ENCODE measurements around the gene HMCN2.
A peak's percentile ranks its signal among the peaks of the same experiment; 100 is the strongest.
"Not testable (repeated sequence)": the region's sequence is repeated elsewhere in the genome, so short reads cannot be mapped to it uniquely, and the experiment has no call there.

The HMCN2 gene

DNA sequence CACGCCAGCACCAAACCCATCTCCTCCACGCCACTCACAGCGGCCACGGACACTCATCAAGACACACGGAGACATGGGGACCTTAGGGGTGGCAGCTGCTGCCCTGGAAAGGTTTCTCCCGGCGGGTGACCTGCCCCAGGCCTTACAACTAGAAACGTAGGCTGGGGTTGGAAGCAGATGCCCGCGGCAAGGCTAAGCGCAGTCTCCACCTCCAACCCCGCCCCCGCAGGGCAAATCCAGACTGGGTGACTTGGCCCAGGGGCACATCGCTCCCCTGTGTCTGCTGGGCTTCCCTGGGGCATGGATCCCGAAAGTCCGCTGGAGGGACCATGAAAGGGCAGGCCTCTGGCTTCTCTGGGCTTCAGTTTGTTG, 167.2 kb downstream of the HMCN2 start:
- DNase-seq (ENCODE audit: low spot score), result no peak

DNA sequence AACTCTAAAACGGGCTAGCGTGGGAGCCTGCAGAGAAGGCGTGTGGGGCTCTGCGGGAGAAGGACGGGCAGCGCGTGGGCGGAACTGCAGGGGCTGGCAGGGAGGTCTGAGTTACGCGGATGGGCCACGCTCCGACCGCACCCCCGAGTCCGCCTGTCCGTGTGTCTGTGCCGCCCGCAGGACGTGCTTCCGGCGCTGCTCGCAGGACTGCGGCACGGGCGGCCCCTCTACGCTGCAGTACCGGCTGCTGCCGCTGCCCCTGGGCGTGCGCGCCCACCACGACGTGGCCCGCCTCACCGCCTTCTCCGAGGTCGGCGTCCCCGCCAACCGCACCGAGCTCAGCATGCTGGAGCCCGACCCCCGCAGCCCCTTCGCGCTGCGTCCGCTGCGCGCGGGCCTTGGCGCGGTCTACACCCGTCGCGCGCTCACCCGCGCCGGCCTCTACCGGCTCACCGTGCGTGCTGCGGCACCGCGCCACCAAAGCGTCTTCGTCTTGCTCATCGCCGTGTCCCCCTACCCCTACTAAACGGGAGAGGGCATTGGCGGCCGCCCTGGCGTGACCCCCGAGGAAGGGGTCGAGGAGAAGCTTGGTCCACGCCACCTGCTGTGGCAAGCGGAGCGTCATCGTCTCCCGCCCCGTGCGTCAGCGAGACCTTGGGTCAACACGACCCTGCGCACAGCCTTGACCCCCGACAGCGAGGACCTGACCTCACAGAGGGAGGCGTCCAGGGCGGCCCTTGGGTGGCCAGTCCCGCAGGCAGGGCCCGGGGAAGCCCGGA, 167.8 kb downstream of the HMCN2 start:
- peak; percentile 91 for DNase-seq (ENCODE audit: low spot score)

DNA sequence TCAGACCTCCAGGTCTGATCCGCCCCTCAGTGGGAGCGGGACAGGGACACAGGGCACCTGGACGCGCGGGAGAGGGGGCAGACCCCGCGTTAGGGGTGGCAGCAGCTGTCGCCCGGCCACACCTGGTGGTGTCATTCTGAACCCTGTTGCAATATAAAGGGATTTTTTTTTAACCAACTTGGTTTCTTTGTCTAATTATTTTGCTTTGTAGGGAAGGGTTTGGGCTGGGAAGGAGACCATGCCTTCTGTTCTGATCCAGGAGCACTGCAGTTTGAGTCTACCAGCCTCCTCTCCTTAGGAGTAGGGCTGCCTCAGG, 168.3 kb downstream of the HMCN2 start:
- DNase-seq (ENCODE audit: low spot score), result no peak

GRCh38 chr9:130434656-130435055, 169.1 kb downstream of the HMCN2 start:
- DNase-seq (ENCODE audit: low spot score), result not testable (repeated sequence)

- DNase-seq (ENCODE audit: low spot score), result no peak
Measured at GRCh38 chr9:130437011-130437789, 171.6 kb downstream of the HMCN2 start.

GRCh38 chr9:130438382-130438981, 172.9 kb downstream of the HMCN2 start:
- no peak for DNase-seq (ENCODE audit: low spot score)

DNA sequence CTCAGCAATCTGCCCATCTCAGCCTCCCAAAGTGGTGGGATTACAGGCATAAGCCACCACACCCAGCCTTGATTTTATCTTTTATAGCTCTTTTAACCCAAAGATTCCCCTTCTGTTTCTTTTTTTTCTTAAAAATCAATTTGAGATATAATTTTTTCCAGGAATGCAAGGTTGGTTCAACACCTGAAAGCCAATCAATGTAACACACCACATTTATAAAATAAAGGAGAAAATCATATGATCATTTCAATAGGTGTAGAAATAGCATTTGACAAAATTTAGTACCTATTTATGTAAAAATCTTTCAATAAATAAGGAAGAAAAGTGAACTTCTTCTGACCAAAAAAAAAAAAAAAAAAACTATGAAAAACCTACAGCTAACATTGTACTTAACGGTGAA, 175.5 kb downstream of the HMCN2 start:
- no peak for DNase-seq (ENCODE audit: low spot score)

- DNase-seq (ENCODE audit: low spot score), result no peak
Measured at GRCh38 chr9:130442746-130443455, 177.3 kb downstream of the HMCN2 start.

GRCh38 chr9:130443456-130443801, 177.9 kb downstream of the HMCN2 start:
- DNase-seq (ENCODE audit: low spot score), result no peak

DNA sequence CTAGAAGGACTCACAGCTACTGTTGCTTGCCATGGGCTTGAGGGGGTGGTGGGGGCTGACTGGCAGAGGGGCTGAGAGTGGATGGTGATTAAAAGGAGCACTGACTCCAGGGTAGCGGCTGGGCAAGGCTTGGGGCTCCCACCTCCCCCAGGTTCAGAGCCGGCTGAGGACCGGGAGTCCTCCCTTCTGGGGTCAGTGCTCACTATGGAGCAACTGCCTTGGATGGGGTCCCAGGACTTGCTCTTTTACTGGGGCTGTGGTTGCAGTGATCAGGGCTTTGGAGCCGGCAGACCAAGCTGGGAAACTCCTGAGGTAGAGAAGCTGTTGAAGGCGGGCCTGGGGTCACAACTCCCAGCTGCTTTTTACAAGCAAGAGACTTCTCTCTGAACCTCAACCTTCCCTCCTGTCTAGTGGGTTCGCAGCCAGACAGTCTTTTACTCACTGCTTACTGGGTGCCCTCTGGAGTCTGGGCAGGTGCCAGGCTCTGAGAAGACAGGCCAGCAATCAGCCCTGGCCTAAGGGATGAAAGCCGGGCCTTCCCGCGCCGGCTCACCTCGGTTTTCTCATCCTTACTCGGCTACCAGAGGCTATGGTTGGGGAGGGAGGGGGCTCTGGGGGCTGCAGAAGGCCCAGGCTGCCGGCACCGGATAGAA, 178.4 kb downstream of the HMCN2 start:
- no peak for DNase-seq (ENCODE audit: low spot score)

DNA sequence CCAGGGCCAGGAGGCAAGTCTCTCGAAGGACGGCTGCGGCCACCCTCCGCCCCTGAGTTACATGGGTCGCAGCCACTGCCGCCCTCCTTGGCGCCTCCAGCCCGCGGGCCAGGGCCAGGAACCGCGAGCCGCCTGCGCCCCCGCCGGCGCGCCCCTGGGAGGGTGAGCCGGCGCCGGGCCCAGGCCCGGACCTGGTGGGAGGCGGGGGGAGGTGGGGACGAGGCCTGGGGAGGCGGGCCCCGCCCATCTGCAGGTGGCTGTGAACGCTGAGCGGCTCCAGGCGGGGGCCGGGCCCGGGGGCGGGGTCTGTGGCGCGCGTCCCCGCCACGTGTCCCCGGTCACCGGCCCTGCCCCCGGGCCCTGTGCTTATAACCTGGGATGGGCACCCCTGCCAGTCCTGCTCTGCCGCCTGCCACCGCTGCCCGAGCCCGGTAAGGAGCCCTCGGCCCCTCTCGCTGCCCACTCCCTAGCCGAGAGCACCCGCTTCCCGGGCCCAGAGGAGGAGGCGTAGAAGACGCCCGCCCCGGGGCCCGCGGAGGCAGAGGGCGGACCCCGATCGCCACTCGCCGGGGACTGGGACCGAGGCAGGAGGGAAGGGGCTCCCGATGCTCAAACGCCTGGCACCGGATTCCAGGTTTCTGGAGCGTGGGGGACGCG, 179.1 kb downstream of the HMCN2 start, which contains the start of gene ASS1:
TSS of gene ASS1 (plus strand) at position 397 of the 657 bp plus-strand sequence. CDS start 7,268 bp downstream, outside the sequence.
- peak; percentile 88 for DNase-seq (ENCODE audit: low spot score)

DNA sequence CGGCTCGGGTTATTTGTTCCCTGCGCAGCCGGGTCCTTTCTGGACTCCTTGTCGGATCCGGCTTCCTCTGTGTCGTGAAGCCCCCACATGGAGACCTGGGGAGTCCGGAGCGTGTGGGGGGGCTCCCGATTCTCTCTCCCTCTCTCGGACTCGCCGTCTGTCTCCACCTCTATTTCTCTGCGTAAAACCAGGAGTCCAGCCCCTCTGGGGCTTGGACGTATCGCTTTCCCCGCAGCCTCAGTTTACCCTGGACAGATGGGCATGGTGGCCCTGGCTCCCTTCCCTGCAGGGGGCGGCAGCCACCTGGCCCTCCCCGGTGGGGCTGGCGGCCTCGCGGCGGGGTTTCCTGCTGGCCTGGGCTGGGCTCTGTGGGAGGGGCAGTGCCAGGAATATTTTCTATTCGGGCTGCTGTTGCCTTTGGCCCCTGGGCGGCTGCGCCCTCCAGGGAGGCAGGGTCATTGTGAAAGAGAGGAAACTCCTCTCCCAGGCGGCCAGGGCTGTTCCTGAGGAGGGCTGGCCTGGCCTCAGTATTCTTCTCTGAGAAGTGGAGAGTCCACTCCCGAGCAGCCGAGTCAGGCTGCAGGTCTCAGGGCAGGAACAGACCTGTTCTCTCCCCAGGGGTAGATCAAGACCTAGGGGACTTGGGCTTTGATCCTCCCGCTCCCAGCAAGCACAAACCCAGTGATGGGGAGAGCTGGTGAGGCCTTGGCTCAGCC, 179.9 kb downstream of the HMCN2 start:
- peak; percentile 89 for DNase-seq (ENCODE audit: low spot score)

DNA sequence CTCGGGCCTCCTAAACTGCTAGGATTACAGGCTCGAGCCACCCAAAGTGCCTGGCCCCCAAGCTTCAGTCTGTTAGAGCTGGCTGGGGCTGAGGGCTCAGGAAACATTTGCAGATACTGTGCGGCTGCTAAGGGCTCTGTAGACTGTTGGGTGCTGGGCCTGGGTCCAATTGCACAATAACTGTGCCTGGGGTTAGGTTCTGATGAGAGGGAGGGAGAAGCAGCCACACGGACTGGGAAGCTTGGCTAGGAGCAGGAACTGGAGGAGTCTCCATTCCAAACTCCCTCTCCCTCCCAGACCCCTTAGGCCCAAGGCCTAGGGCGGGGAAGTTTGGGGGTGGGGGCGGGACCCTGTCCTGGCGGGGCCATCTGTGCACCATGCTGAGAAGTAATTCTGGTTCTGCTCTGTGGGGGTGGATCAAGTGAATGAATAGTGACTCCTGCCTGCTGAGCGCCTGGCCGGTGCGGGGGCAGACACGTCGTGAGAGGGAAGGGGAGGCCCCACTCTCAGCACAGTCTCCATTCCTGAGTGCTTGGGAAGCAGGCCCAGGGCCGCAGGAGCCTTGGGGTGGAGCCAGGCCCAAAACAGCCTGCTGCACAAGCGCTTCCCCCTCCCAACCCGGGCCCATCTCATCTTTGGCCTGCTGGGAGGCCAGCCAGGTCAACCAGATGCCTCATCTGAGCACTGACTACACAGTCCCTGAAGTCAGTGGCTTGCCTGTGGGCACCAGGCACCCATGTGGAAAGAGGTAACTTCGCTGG, 180.7 kb downstream of the HMCN2 start:
- DNase-seq (ENCODE audit: low spot score), result no peak

GRCh38 chr9:130447193-130447816, 181.7 kb downstream of the HMCN2 start:
- no peak for DNase-seq (ENCODE audit: low spot score)

GRCh38 chr9:130448035-130448624, 182.6 kb downstream of the HMCN2 start:
- DNase-seq (ENCODE audit: low spot score), result no peak

GRCh38 chr9:130448771-130449603, 183.4 kb downstream of the HMCN2 start:
- no peak for DNase-seq (ENCODE audit: low spot score)

- DNase-seq (ENCODE audit: low spot score), result peak; percentile 93
Measured at GRCh38 chr9:130450344-130451003, 184.9 kb downstream of the HMCN2 start.

DNA sequence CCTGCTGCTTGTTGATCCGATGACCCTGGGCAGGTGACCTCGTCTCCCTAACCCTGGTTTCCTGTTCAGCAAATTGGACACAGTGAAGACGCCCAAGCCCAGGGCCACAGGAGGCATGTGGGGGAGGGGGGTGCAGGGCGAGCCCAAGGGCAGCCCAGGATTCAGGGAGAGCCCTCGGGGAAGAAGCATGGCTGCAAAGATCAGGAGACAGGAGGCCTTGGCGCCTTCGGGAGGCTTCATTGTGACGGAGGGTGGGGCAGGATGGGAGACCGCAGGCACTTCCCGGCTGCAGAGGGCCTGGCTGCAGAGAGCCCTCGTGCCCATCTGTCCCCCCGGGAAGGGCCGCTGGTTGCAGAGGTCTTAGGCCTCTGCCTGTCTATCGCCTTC, 185.4 kb downstream of the HMCN2 start:
- no peak for DNase-seq (ENCODE audit: low spot score)

Data from HuH-7.5 (cell line).